ENCODE data around the gene ACVRL1. TPM values are rescaled to one million over a fixed set of nuclear protein-coding genes. Genes with fewer than 3 reads are reported as not detected.

ACVRL1 gene
- total RNA-seq, 1 experiment from 2014 or later: 0.98 TPM

GRCh38 chr12:51886021-51886710, 21.1 kb upstream of the ACVRL1 start:
- ChIA-PET POLR2A (interaction anchor here (0.6 kb wide), 1 partner anchor 1677 kb away, joined by 6 read pairs; no protein-coding TSS in a partner anchor), CTCF (interaction anchor here (0.7 to 4.1 kb wide), 11 partner anchors 9 to 136 kb away, joined by 3 to 20 read pairs (median 5); no protein-coding TSS in a partner anchor)
- DNase-seq (ENCODE audit: low spot score) (no peak), ATAC-seq (no peak)
- TF ChIP-seq USF2 (CRISPR knock-in tag; IDR thresholded peaks at IDR 0.05) (peak; percentile 82), CBFB (CRISPR knock-in tag; IDR thresholded peaks at IDR 0.05; ENCODE audit: low read depth) (no peak), NFE2L1 (CRISPR knock-in tag; IDR thresholded peaks at IDR 0.05) (no peak), USF1 (CRISPR knock-in tag; IDR thresholded peaks at IDR 0.05) (0 out of 2 replicates have a peak, but pooled peaks have one; percentile 63), PRDM15 (CRISPR knock-in tag; IDR thresholded peaks at IDR 0.05) (no peak)
- Mint-ChIP-seq H3K9me3 (peaks cover 6% of the 10 kb centered on the region), H3K4me1 (peaks cover 25% of the 10 kb centered on the region), H3K27ac (no peak overlapping the region), H3K4me3 (no peak overlapping the region), H3K27me3 (ENCODE audit: low read depth) (peaks cover 16% of the 10 kb centered on the region), H3K36me3 (no peaks in the 10 kb centered on the region)

GRCh38 chr12:51887476-51888315, 19.6 kb upstream of the ACVRL1 start, which contains the start of gene ANKRD33:
TSS of gene ANKRD33 (plus strand) at chr12:51888103. CDS start at chr12:51888187, 84 bp downstream.
- no peaks in the 10 kb centered on the region for H3K36me3 Mint-ChIP-seq
- peaks cover 14% of the 10 kb centered on the region for H3K27me3 Mint-ChIP-seq (ENCODE audit: low read depth)
- ATAC-seq (peak; percentile 94), DNase-seq (ENCODE audit: low spot score) (peak; percentile 91)
- peaks cover 25% of the 10 kb centered on the region for H3K4me1 Mint-ChIP-seq
- H3K27ac Mint-ChIP-seq: no peak within 1 kb of the TSS
- ChIA-PET POLR2A (interaction anchor here (1.6 kb wide), 1 partner anchor 18 kb away, joined by 4 read pairs; no protein-coding TSS in a partner anchor), CTCF (interaction anchor here (0.5 to 4.9 kb wide), 17 partner anchors 12 to 566 kb away, joined by 3 to 57 read pairs (median 6); partner anchors contain the start of gene SLC4A8)
- H3K4me3 Mint-ChIP-seq: peak within 1 kb of the TSS; percentile 75
- TF ChIP-seq FOXP4 (CRISPR knock-in tag; IDR thresholded peaks at IDR 0.05) (no peak), SP1 (CRISPR knock-in tag; conservative IDR thresholded peaks at IDR 0.05) (0 out of 2 replicates have a peak, but pooled peaks have one; percentile 17)
- peaks cover 6% of the 10 kb centered on the region for H3K9me3 Mint-ChIP-seq

- Mint-ChIP-seq H3K4me1 (peaks cover 25% of the 10 kb centered on the region), H3K4me3 (peak overlapping the region; percentile 75), H3K27me3 (ENCODE audit: low read depth) (peaks cover 14% of the 10 kb centered on the region), H3K9me3 (peaks cover 6% of the 10 kb centered on the region), H3K27ac (no peak overlapping the region), H3K36me3 (no peaks in the 10 kb centered on the region)
- POLR2A ChIA-PET: interaction anchor here (0.5 to 1.6 kb wide), 3 partner anchors 19 to 391 kb away, joined by 4 read pairs; no protein-coding TSS in a partner anchor
- no peak for DNase-seq (ENCODE audit: low spot score)
- ATAC-seq: no peak
- CTCF ChIA-PET: interaction anchor here (0.6 to 4.9 kb wide), 29 partner anchors 10 to 828 kb away, joined by 3 to 57 read pairs (median 6); partner anchors contain the start of genes FIGNL2, NR4A1 and SLC4A8
- TF ChIP-seq ATF1 (CRISPR knock-in tag; IDR thresholded peaks at IDR 0.05): no peak
- no peak for TF ChIP-seq FOXJ3 (CRISPR knock-in tag; IDR thresholded peaks at IDR 0.05; ENCODE audit: borderline replicate concordance)
- no peak for TF ChIP-seq PREB (CRISPR knock-in tag; IDR thresholded peaks at IDR 0.05; ENCODE audit: borderline replicate concordance)
- no peak for TF ChIP-seq NR1H2 (CRISPR knock-in tag; IDR thresholded peaks at IDR 0.05)
- TF ChIP-seq ETV6 (CRISPR knock-in tag; IDR thresholded peaks at IDR 0.05): no peak
- TF ChIP-seq FOXP1 (CRISPR knock-in tag; IDR thresholded peaks at IDR 0.05; ENCODE audit: borderline replicate concordance): no peak
- no peak for TF ChIP-seq JUN (CRISPR knock-in tag; IDR thresholded peaks at IDR 0.05)
- no peak for TF ChIP-seq ZNF219 (CRISPR knock-in tag; IDR thresholded peaks at IDR 0.05; ENCODE audit: borderline replicate concordance)
- no peak for TF ChIP-seq GRHL2 (CRISPR knock-in tag; IDR thresholded peaks at IDR 0.05; ENCODE audit: insufficient replicate concordance, severe bottlenecking)
- no peak for TF ChIP-seq ZNF138 (CRISPR knock-in tag; conservative IDR thresholded peaks at IDR 0.05)
These were observed 18.7 kb upstream of the ACVRL1 start for GRCh38 chr12:51888316-51889215.

Measured in WTC11 (cell line).